Purkinje cell (primary cell): ENCODE data around the gene CYP2U1. TPM values are rescaled to one million over a fixed set of nuclear protein-coding genes. Genes with fewer than 3 reads are reported as not detected.

Source experiments
- polyA plus RNA-seq: library from polyadenylated mRNA; unstranded; fragments of >200 nt; fragmentation: Nextera tagmentation; gene quantifications from 2 replicates; pipeline ENCODE4 v1.2.1, GENCODE V29; 2014

The CYP2U1 gene
- 8.7 and 10.4 TPM in 2 replicates for polyA plus RNA-seq

DNA sequence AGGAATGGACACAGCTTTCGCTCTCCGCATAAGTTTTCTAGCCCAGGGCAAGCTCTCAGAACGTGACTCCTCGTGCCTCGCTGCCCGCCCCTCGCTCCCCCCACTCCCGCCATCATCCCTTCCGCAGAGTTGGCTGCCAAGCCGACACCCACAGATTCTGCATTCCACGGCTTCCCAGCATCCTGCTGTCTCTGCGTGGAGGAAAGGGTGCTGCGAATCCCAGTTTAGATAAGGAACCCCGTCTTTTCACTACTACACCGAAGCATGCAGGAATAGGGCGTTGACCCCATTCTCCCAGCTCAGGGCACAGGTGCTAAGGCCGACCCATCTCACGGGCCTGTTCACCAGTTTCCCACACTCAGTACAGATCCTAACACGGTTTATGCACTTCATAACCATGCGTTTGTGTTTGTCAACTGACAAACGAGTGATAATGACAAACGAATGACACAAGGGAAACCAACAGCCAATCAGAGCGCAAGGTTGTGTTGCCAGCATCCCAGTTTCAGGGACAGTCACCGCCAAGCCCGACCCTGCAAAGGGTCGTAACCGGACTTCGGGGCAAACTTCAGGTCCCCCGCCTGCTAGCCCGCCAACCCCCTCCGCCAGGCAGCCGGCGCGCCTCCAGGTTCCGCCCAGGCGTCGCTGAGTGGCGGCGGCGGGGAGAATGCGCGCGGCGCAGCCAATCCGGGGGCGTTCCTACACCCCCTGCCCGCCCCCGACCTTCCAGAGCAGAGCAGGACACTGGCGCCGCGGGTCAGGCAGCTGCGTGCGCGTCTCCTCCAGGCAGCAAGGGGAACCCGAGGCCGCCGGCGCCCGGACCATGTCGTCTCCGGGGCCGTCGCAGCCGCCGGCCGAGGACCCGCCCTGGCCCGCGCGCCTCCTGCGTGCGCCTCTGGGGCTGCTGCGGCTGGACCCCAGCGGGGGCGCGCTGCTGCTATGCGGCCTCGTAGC lies at the start of gene CYP2U1:
Gene CYP2U1 (plus strand): TSS at position 729 of the 954 bp plus-strand sequence. CDS start 95 bp downstream, at position 824.

DNA sequence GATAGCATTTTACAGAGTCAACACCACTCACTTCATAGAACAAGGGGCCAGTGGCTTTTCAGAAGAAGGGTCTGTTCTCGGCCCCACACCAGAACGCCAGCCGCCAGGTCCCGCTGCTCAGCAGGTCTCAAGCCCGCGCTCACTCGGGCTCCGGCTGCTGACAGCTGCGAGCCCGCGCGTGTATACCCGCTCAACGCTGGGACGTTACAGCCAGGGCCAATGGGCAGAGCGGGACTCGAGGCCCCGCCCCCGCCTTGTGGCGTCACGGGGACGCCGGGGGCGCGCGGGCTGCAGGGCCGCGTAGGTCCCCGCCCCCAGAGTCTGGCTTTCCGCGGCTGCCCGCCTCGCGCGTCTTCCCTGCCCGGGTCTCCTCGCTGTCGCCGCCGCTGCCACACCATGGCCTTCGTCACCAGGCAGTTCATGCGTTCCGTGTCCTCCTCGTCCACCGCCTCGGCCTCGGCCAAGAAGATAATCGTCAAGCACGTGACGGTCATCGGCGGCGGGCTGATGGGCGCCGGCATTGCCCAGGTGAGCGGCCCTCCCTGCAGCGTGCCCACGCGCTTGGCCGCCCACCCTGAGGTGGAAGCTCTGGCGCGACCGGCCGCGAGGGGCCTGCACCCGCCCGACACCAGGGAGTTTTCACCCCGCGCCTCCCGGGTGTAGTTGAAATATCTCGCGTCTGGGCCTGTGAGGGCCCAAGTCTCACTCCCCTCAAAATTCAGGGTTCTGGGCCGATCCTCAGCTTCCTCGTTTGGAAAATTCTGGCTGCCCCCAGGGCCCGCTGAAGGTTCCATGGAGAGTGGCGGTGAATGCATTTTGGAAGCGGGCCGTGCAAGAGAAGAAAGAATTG lies 58.4 kb downstream of the CYP2U1 start, which contains the start of gene HADH:
Gene HADH (plus strand): TSS at position 353 of the 850 bp plus-strand sequence. CDS start 44 bp downstream, at position 397.

Other genes with a start within 250 kb of the CYP2U1 start
- 97.8 and 109 TPM in 2 replicates for gene PAPSS1, start 211.3 kb upstream of the CYP2U1 start, polyA plus RNA-seq
- 8.5 and 9.1 TPM in 2 replicates for gene SGMS2, start 106.6 kb upstream of the CYP2U1 start, polyA plus RNA-seq
- 14.4 and 22.3 TPM in 2 replicates for gene HADH, start 58.3 kb downstream of the CYP2U1 start, polyA plus RNA-seq
- 0.65 TPM in 1 of 2 replicates, not detected in the other for gene LEF1, start 237.4 kb downstream of the CYP2U1 start, polyA plus RNA-seq